ENCODE results near the gene ENOX1.

DNA sequence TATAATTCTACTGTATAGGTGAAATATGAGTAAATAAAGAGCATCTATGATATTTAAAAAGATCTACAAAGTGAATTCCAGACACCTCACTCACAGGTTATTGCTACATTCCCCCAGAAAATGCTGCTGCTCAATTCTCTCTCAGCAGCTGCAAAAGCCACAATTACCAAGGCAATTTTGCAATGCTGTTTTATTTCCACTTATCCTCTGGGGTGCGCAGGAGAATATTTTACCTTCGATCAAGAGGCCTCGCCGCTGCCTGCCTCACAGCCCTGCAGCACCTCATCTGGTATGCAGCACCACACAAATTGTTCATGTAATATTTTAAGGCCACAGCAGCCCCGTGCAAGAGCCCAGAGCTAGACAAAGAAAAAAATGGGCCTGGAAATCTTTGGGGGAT, 430.2 kb downstream of the ENOX1 start:
- TF ChIP-seq, protein P1, sequence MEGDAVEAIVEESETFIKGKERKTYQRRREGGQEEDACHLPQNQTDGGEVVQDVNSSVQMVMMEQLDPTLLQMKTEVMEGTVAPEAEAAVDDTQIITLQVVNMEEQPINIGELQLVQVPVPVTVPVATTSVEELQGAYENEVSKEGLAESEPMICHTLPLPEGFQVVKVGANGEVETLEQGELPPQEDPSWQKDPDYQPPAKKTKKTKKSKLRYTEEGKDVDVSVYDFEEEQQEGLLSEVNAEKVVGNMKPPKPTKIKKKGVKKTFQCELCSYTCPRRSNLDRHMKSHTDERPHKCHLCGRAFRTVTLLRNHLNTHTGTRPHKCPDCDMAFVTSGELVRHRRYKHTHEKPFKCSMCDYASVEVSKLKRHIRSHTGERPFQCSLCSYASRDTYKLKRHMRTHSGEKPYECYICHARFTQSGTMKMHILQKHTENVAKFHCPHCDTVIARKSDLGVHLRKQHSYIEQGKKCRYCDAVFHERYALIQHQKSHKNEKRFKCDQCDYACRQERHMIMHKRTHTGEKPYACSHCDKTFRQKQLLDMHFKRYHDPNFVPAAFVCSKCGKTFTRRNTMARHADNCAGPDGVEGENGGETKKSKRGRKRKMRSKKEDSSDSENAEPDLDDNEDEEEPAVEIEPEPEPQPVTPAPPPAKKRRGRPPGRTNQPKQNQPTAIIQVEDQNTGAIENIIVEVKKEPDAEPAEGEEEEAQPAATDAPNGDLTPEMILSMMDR (IDR thresholded peaks at IDR 0.05) = no peak
- no peak for TF ChIP-seq POLR2A (IDR thresholded peaks at IDR 0.05)
- no peak for TF ChIP-seq EP300 (IDR thresholded peaks at IDR 0.05)
